Uterus (tissue), 4 donors: ENCODE data around the gene CYGB. TPM values are rescaled to one million over a fixed set of nuclear protein-coding genes. Genes with fewer than 3 reads are reported as not detected.

Experiments
- DNase-seq, 2 donors: peaks; one replicate each; pipeline ENCODE4 v3.0.0-alpha.2; 2019 to 2020
- H3K27ac ChIP-seq, 2 donors: fragments of 200-600 bp; sonication (generic); 1 replicate in 1 of 2; 2 replicates in 1 of 2; pipeline ENCODE4 v1.5.1; 2016 to 2018
- H3K27me3 ChIP-seq, 2 donors: fragments of 200-600 bp; sonication (generic); one replicate each; pipeline ENCODE4 v1.5.1; 2018 to 2019; ENCODE audit warnings: control low read depth in 1 of 2
- H3K36me3 ChIP-seq, 2 donors: fragments of 200-600 bp; sonication (generic); one replicate each; pipeline ENCODE4 v1.5.1; 2019; ENCODE audit warnings: control low read depth in 1 of 2
- H3K4me1 ChIP-seq, 2 donors: fragments of 200-600 bp; sonication (generic); one replicate each; pipeline ENCODE4 v1.5.1; 2018 to 2019; ENCODE audit warnings: control low read depth in 1 of 2
- H3K4me3 ChIP-seq, 2 donors: fragments of 200-600 bp; sonication (generic); 1 replicate in 1 of 2; 2 replicates in 1 of 2; pipeline ENCODE4 v1.5.1; 2018 to 2019; ENCODE audit warnings: mild to moderate bottlenecking in 1 of 2
- H3K9me3 ChIP-seq, 2 donors: fragments of 200-600 bp; sonication (generic); one replicate each; pipeline ENCODE4 v1.5.1; 2019; ENCODE audit warnings: control low read depth in 1 of 2
- POLR2A ChIP-seq, 2 donors: fragments of 450-650 bp; IDR thresholded peaks; one replicate each; pipeline ENCODE4 v1.6.1; 2016; ENCODE audit warnings: antibody characterized with exemption in 2 of 2, mild to moderate bottlenecking in 1 of 2, moderate library complexity in 1 of 2
- intact Hi-C: fragments of 100-400 bp; cut with DNase I; formaldehyde crosslinking; loops from one replicate; pipeline ENCODE4 v1.15.1; 2023; ENCODE audit warnings: low total_unique reads
- total RNA-seq, 4 donors: library from RNA; depleted of rRNA in 3 of 4; stranded (reverse); fragments of >200 nt in 3 of 4; gene quantifications; one replicate each; pipeline versions ENCODE4 v1.1.0 to v1.2.4, GENCODE V29; 2014 to 2023
- TF ChIP-seq, protein P1 (sequence below), 4 experiments: fragments of 200-600 bp in 2 of 4; fragments of 450-650 bp in 2 of 4; sonication (generic) in 2 of 4; IDR thresholded peaks; one replicate each; pipeline ENCODE4 v1.5.1; 2016 to 2019; ENCODE audit warnings: antibody characterized with exemption in 4 of 4, mild to moderate bottlenecking in 2 of 4, moderate library complexity in 1 of 4
- donor health status: DM: yes; HTN: yes; CAD: no.

CYGB gene
- total RNA-seq, 4 donors from 2014 or later, result 7.8 to 33.2 (median 19.8) TPM

DNA sequence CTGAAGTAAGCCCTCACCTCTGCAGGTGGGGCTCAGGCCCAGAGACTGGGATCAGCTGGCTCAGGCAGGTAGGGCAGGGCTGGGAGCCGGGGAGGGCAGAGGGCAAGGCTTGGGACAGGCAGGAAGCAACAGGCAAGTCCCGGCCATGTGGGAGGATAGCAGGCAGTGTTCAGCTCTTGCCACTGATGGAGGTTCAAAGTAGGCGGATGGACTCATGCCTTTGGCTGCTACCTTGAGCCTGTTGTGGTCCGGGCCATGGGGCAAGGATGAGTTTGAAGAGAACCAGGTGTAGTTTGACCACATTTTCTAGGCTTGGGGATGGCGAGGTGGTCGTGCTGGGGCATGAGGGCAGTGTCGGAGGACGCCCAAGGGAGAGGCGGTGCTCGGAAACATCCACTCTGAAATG, 5.1 kb upstream of the CYGB start:
- DNase-seq, result no peak
- Histone ChIP-seq H3K27me3 (peaks cover 0 to 5% of the 10 kb centered on the region in 2 donors), H3K27ac (no peak overlapping the region), H3K4me3 (no peak overlapping the region), H3K36me3 (no peaks in the 10 kb centered on the region), H3K9me3 (no peaks in the 10 kb centered on the region), H3K4me1 (peaks cover 3 to 9% of the 10 kb centered on the region in 2 donors)
- intact Hi-C loops, result no loop called here
- TF ChIP-seq, protein P1, sequence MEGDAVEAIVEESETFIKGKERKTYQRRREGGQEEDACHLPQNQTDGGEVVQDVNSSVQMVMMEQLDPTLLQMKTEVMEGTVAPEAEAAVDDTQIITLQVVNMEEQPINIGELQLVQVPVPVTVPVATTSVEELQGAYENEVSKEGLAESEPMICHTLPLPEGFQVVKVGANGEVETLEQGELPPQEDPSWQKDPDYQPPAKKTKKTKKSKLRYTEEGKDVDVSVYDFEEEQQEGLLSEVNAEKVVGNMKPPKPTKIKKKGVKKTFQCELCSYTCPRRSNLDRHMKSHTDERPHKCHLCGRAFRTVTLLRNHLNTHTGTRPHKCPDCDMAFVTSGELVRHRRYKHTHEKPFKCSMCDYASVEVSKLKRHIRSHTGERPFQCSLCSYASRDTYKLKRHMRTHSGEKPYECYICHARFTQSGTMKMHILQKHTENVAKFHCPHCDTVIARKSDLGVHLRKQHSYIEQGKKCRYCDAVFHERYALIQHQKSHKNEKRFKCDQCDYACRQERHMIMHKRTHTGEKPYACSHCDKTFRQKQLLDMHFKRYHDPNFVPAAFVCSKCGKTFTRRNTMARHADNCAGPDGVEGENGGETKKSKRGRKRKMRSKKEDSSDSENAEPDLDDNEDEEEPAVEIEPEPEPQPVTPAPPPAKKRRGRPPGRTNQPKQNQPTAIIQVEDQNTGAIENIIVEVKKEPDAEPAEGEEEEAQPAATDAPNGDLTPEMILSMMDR (IDR thresholded peaks at IDR 0.05), result no peak
- TF ChIP-seq POLR2A (IDR thresholded peaks at IDR 0.05), result no peak

GRCh38 chr17:76541739-76542454, 4.4 kb upstream of the CYGB start:
- H3K9me3 ChIP-seq, result no peaks in the 10 kb centered on the region
- no peaks in the 10 kb centered on the region for H3K36me3 ChIP-seq
- peaks cover 0 to 9% of the 10 kb centered on the region in 2 donors for H3K4me1 ChIP-seq
- TF ChIP-seq, protein P1 (IDR thresholded peaks at IDR 0.05), result no peak
- TF ChIP-seq POLR2A (IDR thresholded peaks at IDR 0.05), result no peak
- peaks cover 0 to 8% of the 10 kb centered on the region in 2 donors for H3K27me3 ChIP-seq
- H3K4me3 ChIP-seq, result no peak overlapping the region
- DNase-seq, result no peak
- no peak overlapping the region for H3K27ac ChIP-seq
- intact Hi-C loops, result no loop called here

DNA sequence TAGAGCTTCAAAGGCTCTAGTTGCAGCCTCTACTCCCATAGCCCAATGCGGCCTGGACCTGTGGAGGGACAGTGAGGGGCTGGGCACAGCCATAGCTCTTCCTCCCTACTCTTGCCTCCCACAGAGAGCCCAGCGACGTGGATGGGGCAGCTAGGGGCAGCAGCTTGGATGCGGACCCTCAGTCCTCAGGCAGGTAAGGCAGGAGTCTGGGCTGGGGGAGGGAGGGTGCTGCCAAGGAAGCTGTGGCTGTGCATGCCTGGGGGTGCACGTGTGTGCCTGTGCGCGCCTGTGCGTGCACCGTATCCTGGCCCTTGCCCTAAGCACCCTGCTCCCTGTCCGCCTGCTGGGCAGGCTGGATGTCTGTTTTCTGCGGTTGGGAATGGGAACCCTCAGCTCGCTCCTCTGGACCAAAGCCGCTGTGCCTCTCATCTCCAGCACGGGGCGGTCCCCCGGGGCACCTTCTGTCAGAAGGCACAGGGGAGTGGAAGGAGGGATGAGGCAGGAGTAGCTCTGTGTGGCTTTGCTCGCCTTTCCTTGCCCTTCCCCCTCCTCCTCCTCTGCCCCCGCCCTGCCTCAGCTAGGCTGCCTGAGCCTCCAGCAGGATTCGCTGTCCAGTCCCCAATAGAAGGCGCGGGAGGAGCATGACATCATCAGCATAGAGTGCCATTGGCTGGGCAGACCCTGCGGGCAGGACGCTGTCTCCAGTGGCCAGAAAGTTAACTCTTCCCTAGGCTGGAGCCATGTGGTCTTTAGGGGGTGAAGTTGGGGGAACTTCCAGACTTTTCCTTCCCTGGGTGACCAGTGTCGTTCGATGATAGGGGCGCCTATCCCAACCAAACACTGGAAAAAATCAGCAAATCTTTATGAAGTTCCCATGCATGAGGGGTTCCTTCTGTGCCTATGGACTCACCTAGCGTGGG, 3.1 kb upstream of the CYGB start:
- peak overlapping the region; percentile 33 to 71 for H3K27ac ChIP-seq
- intact Hi-C loops, result no loop called here
- H3K4me1 ChIP-seq, result peaks cover 0 to 9% of the 10 kb centered on the region in 2 donors
- H3K27me3 ChIP-seq, result peaks cover 0 to 8% of the 10 kb centered on the region in 2 donors
- peak overlapping the region; percentile 28 to 34 for H3K4me3 ChIP-seq
- TF ChIP-seq, protein P1 (IDR thresholded peaks at IDR 0.05), result peak in 2 of 4 experiments; percentile 23 to 53
- peak; percentile 53 to 58 for TF ChIP-seq POLR2A (IDR thresholded peaks at IDR 0.05)
- no peaks in the 10 kb centered on the region for H3K9me3 ChIP-seq
- no peaks in the 10 kb centered on the region for H3K36me3 ChIP-seq
- peak; percentile 92 to 96 for DNase-seq

DNA sequence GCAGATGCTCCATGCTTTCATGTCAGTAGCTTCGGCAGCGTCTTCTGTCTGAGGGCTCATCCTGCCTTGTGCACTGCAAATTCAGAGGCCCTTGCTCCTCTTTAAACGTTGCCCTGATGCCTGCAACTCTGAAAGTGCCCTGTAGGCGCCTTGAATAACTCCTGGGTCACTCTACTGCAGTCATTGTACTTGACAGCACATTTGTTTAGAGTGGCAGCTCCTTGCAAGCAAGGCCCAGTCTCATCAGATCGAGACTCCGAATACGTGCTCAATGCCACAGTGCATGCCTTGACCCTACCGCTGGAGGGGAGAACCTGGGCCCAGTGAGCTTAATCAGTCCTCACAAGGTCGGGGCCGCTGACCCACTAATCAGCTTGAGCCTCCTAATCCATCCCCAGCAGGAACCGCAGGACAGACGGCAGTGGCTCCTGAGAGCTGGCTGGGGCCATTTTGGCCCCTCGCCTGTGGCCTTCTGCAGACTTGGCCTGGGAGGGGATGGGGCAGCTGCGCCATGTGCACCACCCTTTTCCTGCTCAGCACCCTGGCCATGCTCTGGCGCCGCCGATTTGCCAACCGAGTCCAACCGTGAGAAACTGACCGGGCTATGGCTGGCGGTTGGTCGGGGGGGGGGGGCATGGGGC, 2.2 kb upstream of the CYGB start, which contains the start of gene PRCD:
Gene PRCD (plus strand): TSS at position 414 of the 641 bp plus-strand sequence. CDS start 98 bp downstream, at position 512.
- H3K9me3 ChIP-seq, result no peaks in the 10 kb centered on the region
- no peaks in the 10 kb centered on the region for H3K36me3 ChIP-seq
- intact Hi-C loops, result no loop called here
- DNase-seq, result no peak
- H3K4me3 ChIP-seq, result peak within 1 kb of the TSS; percentile 28 to 34
- peaks cover 0 to 9% of the 10 kb centered on the region in 2 donors for H3K4me1 ChIP-seq
- H3K27ac ChIP-seq, result peak within 1 kb of the TSS; percentile 74 to 83
- TF ChIP-seq, protein P1 (IDR thresholded peaks at IDR 0.05), result no peak
- no peak for TF ChIP-seq POLR2A (IDR thresholded peaks at IDR 0.05)
- peaks cover 0 to 8% of the 10 kb centered on the region in 2 donors for H3K27me3 ChIP-seq
